Neuronal stem cell (in vitro differentiated cells): ENCODE data around the gene FARP1.

Experiments used
- DNase-seq: peaks from one replicate; pipeline ENCODE4 v3.0.0-alpha.2; 2013; ENCODE audit warnings: low spot score
- H2AFZ ChIP-seq: one replicate; pipeline ENCODE4 v1.6.1; 2013; ENCODE audit warnings: mild to moderate bottlenecking, low read length, inconsistent platforms
- H2AK5ac ChIP-seq: 2 replicates; pipeline ENCODE4 v1.6.1; 2013; ENCODE audit warnings: low read depth, mild to moderate bottlenecking, inconsistent platforms, low read length, moderate library complexity, mixed read lengths
- H2BK120ac ChIP-seq: 2 replicates; pipeline ENCODE4 v1.6.1; 2013; ENCODE audit warnings: low read depth, mild to moderate bottlenecking, inconsistent platforms, low read length, moderate library complexity, mixed read lengths
- H2BK12ac ChIP-seq: one replicate; pipeline ENCODE4 v1.6.1; 2013; ENCODE audit warnings: low read length, inconsistent platforms
- H2BK15ac ChIP-seq: 2 replicates; pipeline ENCODE4 v1.6.1; 2013; ENCODE audit warnings: mild to moderate bottlenecking, low read length, inconsistent platforms, mixed read lengths
- H2BK5ac ChIP-seq: one replicate; pipeline ENCODE4 v1.6.1; 2013; ENCODE audit warnings: inconsistent platforms, mild to moderate bottlenecking, low read length, moderate library complexity
- H3K14ac ChIP-seq: one replicate; pipeline ENCODE4 v1.6.1; 2013; ENCODE audit warnings: low read length, inconsistent platforms
- H3K18ac ChIP-seq: 2 replicates; pipeline ENCODE4 v1.6.1; 2013; ENCODE audit warnings: low read length, inconsistent platforms
- H3K23ac ChIP-seq: 2 replicates; pipeline ENCODE4 v1.6.1; 2013; ENCODE audit warnings: low read depth, mild to moderate bottlenecking, mixed read lengths, low read length, inconsistent platforms; ENCODE audit not compliant: poor library complexity
- H3K27ac ChIP-seq: replicated peaks from 3 replicates; pipeline ENCODE4 v1.5.1; 2013; ENCODE audit warnings: low read length, inconsistent platforms
- H3K27me3 ChIP-seq, 3 experiments: 2 replicates each; pipeline ENCODE4 v1.6.1; 2013; ENCODE audit warnings: low read length in 3 of 3, mild to moderate bottlenecking in 2 of 3, inconsistent platforms in 1 of 3, low read depth in 1 of 3, mixed read lengths in 1 of 3, moderate library complexity in 1 of 3; ENCODE audit not compliant: control insufficient read depth in 3 of 3, insufficient read depth in 3 of 3
- H3K36me3 ChIP-seq, 2 donors: replicated peaks in 1 of 2; 2 replicates each; pipeline ENCODE4 v1.6.1; 2013; ENCODE audit warnings: low read length in 2 of 2; ENCODE audit not compliant: control insufficient read depth in 2 of 2, insufficient read depth in 2 of 2
- H3K4ac ChIP-seq: 2 replicates; pipeline ENCODE4 v1.6.1; 2013; ENCODE audit warnings: inconsistent platforms, mild to moderate bottlenecking, low read length, moderate library complexity
- H3K4me1 ChIP-seq, 2 donors: 1 replicate in 1 of 2; 2 replicates in 1 of 2; pipeline ENCODE4 v1.6.1; 2013; ENCODE audit warnings: low read length in 2 of 2, low read depth in 1 of 2; ENCODE audit not compliant: control insufficient read depth in 2 of 2, insufficient read depth in 1 of 2
- H3K4me2 ChIP-seq: one replicate; pipeline ENCODE4 v1.6.1; 2013; ENCODE audit warnings: mild to moderate bottlenecking, low read length, inconsistent platforms; ENCODE audit not compliant: insufficient read depth, poor library complexity, severe bottlenecking
- H3K4me3 ChIP-seq, 2 donors: 2 replicates each; pipeline ENCODE4 v1.5.1; 2013; ENCODE audit warnings: low read length in 2 of 2, mild to moderate bottlenecking in 2 of 2, inconsistent platforms in 1 of 2, moderate library complexity in 1 of 2
- H3K79me1 ChIP-seq: one replicate; pipeline ENCODE4 v1.6.1; 2013; ENCODE audit warnings: low read depth, mild to moderate bottlenecking, inconsistent platforms, low read length, moderate library complexity
- H3K9ac ChIP-seq: one replicate; pipeline ENCODE4 v1.6.1; 2013; ENCODE audit warnings: mild to moderate bottlenecking, low read depth, low read length, inconsistent platforms; ENCODE audit not compliant: poor library complexity
- H3K9me3 ChIP-seq, 2 donors: replicated peaks in 1 of 2; 2 replicates each; pipeline versions ENCODE3 to v1.6.1; 2013; ENCODE audit warnings: low read length in 2 of 2, mild to moderate bottlenecking in 2 of 2, inconsistent platforms in 1 of 2, low read depth in 1 of 2, mixed read lengths in 1 of 2, moderate library complexity in 1 of 2; ENCODE audit not compliant: control insufficient read depth in 2 of 2, insufficient read depth in 1 of 2
- H4K8ac ChIP-seq: one replicate; pipeline ENCODE4 v1.6.1; 2013; ENCODE audit warnings: low read depth, mild to moderate bottlenecking, inconsistent platforms, low read length, moderate library complexity
- H4K91ac ChIP-seq: one replicate; pipeline ENCODE4 v1.6.1; 2013; ENCODE audit warnings: low read length, low read depth, mild to moderate bottlenecking, inconsistent platforms; ENCODE audit not compliant: poor library complexity
- WGBS, 2 donors: extraction: QIAGEN DNeasy Blood & Tissue Kit; methylation state at CpG; one replicate each; pipeline ENCODE4 v1.1.7; 2013; ENCODE audit warnings: missing lambda C conversion rate in 2 of 2, mixed read lengths in 1 of 2; ENCODE audit not compliant: insufficient read length in 2 of 2, insufficient replicate concordance in 1 of 2; ENCODE audit errors: extremely low coverage in 2 of 2; 5-methylcytosine and 5-hydroxymethylcytosine counted together

The FARP1 gene

DNA sequence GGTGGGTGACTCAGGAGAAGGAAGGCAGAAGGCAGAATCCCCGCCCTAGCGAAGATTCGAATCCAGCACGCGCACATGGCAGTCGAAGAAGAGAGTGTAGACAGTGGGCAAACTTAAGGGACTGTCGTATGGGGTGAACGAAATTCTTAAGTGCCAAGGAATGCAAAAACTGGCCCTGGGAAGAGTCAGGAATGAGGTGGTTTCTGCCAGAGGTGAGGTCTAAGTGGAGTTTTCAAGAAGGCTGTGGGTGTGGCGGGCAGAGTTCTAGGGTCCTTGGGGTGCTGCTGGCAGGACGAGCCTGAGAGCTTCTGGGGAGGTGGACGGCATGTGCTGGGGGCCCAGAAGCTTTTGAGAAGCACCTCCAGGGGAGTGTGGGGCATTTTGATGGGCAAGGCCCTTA is 98.1 kb downstream of the FARP1 start:
- no peak overlapping the region for H2BK12ac ChIP-seq
- no peak overlapping the region for H2AK5ac ChIP-seq
- H3K4ac ChIP-seq, result no peak overlapping the region
- peak overlapping the region; percentile 10 for H3K9ac ChIP-seq
- H3K27me3 ChIP-seq, result no peaks in the 10 kb centered on the region
- no peaks in the 10 kb centered on the region for H3K4me1 ChIP-seq
- no peaks in the 10 kb centered on the region for H3K9me3 ChIP-seq
- H3K4me3 ChIP-seq, result no peak overlapping the region
- no peak for DNase-seq
- no peak overlapping the region for H2AFZ ChIP-seq
- H3K79me1 ChIP-seq, result peaks cover 11% of the 10 kb centered on the region
- no peak overlapping the region for H2BK120ac ChIP-seq
- no peak overlapping the region for H3K4me2 ChIP-seq
- no peak overlapping the region for H3K27ac ChIP-seq
- WGBS, 2 donors, result no CpG with 5 or more reads among the region's 11 CpGs
- H4K8ac ChIP-seq, result no peak overlapping the region
- H3K18ac ChIP-seq, result no peak overlapping the region
- no peak overlapping the region for H3K14ac ChIP-seq
- H2BK15ac ChIP-seq, result no peak overlapping the region
- H3K36me3 ChIP-seq, result peaks cover 3 to 4% of the 10 kb centered on the region in 2 donors
- no peak overlapping the region for H2BK5ac ChIP-seq
- no peak overlapping the region for H4K91ac ChIP-seq
- no peak overlapping the region for H3K23ac ChIP-seq

DNA sequence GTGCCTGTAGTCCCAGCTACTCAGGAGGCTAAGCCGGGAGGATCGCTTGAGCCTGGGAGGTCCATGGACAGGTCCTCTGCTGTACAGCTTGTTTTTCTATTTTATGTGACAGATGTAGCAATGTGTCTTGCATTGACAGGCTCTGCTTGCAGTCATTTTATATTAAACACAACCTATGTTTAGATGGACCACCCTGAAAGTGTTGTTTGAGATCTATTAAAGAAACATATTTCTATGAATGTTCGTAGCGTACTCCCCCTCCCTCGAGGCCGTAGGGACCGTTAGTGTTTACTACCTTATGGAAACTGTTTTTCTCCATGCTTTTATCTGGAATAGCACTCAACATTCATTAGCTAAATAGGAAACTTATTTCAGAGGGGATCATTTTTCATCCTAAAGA is 99.1 kb downstream of the FARP1 start:
- peaks cover 3 to 4% of the 10 kb centered on the region in 2 donors for H3K36me3 ChIP-seq
- H2BK120ac ChIP-seq, result no peak overlapping the region
- H2AFZ ChIP-seq, result no peak overlapping the region
- no peaks in the 10 kb centered on the region for H3K9me3 ChIP-seq
- no peak overlapping the region for H2BK12ac ChIP-seq
- no peak overlapping the region for H3K4ac ChIP-seq
- no peak overlapping the region for H3K4me2 ChIP-seq
- H3K18ac ChIP-seq, result no peak overlapping the region
- H4K91ac ChIP-seq, result no peak overlapping the region
- no peak overlapping the region for H2BK5ac ChIP-seq
- no peak overlapping the region for H3K27ac ChIP-seq
- WGBS, 2 donors, result no CpG with 5 or more reads among the region's 7 CpGs
- H3K4me3 ChIP-seq, result no peak overlapping the region
- H3K9ac ChIP-seq, result no peak overlapping the region
- H3K23ac ChIP-seq, result no peak overlapping the region
- peaks cover 11% of the 10 kb centered on the region for H3K79me1 ChIP-seq
- no peaks in the 10 kb centered on the region for H3K27me3 ChIP-seq
- H4K8ac ChIP-seq, result no peak overlapping the region
- no peak overlapping the region for H2AK5ac ChIP-seq
- H2BK15ac ChIP-seq, result no peak overlapping the region
- H3K4me1 ChIP-seq, result no peaks in the 10 kb centered on the region
- no peak for DNase-seq
- H3K14ac ChIP-seq, result no peak overlapping the region

DNA sequence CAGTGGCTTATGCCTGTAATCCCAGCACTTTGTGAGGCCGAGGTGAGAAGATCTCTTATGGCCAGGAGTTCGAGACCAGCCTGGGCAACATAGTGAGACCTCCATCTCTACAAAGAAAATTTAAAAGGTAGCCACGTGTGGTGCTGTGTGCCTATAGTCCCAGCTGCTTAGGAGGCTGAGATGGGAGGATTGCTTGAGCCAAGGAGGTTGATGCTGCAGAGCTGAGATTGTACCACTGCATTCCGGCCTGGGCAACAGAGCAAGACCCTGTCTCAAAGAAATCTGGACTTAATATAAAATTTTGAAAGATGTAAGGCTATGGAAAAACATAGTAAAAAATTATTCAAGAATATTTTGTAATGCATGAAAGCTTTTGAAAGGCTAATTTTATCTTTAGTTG is 99.5 kb downstream of the FARP1 start:
- Histone ChIP-seq H3K27ac (no peak overlapping the region), H3K4me3 (no peak overlapping the region), H3K14ac (no peak overlapping the region), H2BK12ac (no peak overlapping the region), H3K4ac (no peak overlapping the region), H3K4me2 (no peak overlapping the region), H3K79me1 (peaks cover 11% of the 10 kb centered on the region), H4K91ac (no peak overlapping the region), H3K27me3 (no peaks in the 10 kb centered on the region), H3K9me3 (no peaks in the 10 kb centered on the region), H2BK15ac (no peak overlapping the region), H2AFZ (no peak overlapping the region), H4K8ac (no peak overlapping the region), H3K23ac (no peak overlapping the region), H2BK120ac (no peak overlapping the region), H3K18ac (no peak overlapping the region), H3K9ac (no peak overlapping the region), H3K4me1 (no peaks in the 10 kb centered on the region), H3K36me3 (peaks cover 2 to 3% of the 10 kb centered on the region in 2 donors), H2AK5ac (no peak overlapping the region), H2BK5ac (no peak overlapping the region)
- no CpG with 5 or more reads among the region's 4 CpGs for WGBS, 2 donors
- no peak for DNase-seq

DNA sequence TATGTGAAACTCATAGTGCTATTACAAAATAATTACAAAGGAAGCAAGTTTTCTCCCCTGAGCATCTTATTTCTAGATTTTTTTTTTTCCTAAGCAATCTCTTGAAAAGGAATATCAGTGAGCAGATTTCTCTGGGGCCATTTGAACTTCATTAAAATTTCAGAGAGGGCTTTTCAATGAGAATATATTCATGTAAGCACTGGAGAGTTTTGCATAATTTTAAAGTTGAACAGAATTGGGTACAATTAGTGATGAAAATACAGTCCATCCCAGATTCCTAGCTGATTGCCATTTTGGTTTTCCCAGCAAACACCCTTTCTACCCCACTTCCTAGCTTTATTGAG is 101.0 kb downstream of the FARP1 start:
- Histone ChIP-seq H2AFZ (no peak overlapping the region), H3K79me1 (peaks cover 11% of the 10 kb centered on the region), H3K9ac (no peak overlapping the region), H4K8ac (no peak overlapping the region), H3K14ac (no peak overlapping the region), H3K23ac (no peak overlapping the region), H2BK15ac (no peak overlapping the region), H3K18ac (no peak overlapping the region), H3K36me3 (peaks cover 0 to 3% of the 10 kb centered on the region in 2 donors), H2BK120ac (no peak overlapping the region), H3K4ac (no peak overlapping the region), H4K91ac (no peak overlapping the region), H3K4me2 (no peak overlapping the region), H3K4me1 (no peaks in the 10 kb centered on the region), H2AK5ac (no peak overlapping the region), H3K4me3 (no peak overlapping the region), H3K9me3 (no peaks in the 10 kb centered on the region), H3K27me3 (no peaks in the 10 kb centered on the region), H2BK5ac (no peak overlapping the region), H2BK12ac (no peak overlapping the region), H3K27ac (no peak overlapping the region)
- DNase-seq, result no peak
